ENCODE measurements around the gene SUN1. TPM values are rescaled to one million over a fixed set of nuclear protein-coding genes. Genes with fewer than 3 reads are reported as not detected.

SUN1 gene
- total RNA-seq, 1 donor from 2014 or later: 127 TPM

DNA sequence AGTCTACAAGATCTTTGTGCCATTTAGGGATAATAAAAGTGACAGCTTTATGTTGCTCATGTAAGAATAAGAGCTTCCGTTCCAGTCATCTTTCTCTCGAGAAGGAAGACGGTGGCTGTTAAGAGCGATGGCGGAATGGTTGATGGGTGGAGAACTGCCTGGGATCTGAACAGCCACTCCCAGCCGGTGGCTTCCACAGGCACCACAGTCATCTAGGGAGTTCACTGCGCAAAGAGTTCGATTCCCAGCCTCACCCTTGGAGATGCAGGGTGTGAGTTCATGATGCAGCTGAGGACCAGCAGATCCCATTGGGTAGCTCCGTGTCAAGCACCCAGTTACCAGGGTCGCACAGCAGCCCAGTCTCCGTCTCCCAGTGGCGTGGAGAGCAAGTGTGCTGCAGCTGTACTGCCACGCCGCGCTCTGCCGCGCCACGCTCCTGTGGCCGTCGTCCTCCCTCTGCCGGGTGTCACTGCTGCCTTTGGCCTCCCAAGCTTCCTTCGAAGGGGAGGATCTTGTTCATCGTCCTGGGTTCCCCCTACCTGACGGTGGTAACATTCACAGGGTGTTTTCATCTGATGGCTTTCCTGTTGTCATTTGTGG, 7.8 kb downstream of the SUN1 start:
- intact Hi-C loops (cut with DNase I): loop anchor here (10.0 kb wide), 1 partner anchor 515 kb away; no protein-coding TSS in a partner anchor
- H3K36me3 ChIP-seq: peaks cover 42% of the 10 kb centered on the region
- no peak overlapping the region for H3K27ac ChIP-seq

DNA sequence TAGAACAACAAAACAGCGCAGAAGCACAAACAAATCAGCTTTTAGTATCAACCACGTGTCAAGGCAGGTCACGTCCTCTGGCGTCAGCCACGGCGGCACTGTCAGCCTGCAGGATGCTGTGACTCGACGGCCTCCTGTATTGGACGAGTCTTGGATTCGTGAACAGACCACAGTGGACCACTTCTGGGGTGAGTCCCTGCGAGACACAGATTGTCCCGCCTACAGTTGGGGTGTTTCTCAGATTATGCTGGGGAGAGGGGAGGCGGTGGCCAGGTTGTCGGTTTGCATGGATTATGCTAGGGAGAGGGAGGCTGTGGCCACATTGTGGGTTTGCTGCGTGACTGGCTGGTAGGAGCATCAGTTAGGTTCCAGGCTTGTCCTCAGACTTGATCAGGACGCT, 9.7 kb downstream of the SUN1 start:
- Histone ChIP-seq H3K4me1 (peaks cover 2% of the 10 kb centered on the region), H3K9me3 (no peaks in the 10 kb centered on the region), H3K4me3 (no peak overlapping the region), H3K27ac (no peak overlapping the region), H3K27me3 (no peaks in the 10 kb centered on the region), H3K36me3 (peaks cover 44% of the 10 kb centered on the region)
- DNase-seq: no peak
- no peak for ATAC-seq
- intact Hi-C loops (cut with DNase I): loop anchor here (10.0 kb wide), 1 partner anchor 517 kb away; no protein-coding TSS in a partner anchor
- TF ChIP-seq, protein P1, sequence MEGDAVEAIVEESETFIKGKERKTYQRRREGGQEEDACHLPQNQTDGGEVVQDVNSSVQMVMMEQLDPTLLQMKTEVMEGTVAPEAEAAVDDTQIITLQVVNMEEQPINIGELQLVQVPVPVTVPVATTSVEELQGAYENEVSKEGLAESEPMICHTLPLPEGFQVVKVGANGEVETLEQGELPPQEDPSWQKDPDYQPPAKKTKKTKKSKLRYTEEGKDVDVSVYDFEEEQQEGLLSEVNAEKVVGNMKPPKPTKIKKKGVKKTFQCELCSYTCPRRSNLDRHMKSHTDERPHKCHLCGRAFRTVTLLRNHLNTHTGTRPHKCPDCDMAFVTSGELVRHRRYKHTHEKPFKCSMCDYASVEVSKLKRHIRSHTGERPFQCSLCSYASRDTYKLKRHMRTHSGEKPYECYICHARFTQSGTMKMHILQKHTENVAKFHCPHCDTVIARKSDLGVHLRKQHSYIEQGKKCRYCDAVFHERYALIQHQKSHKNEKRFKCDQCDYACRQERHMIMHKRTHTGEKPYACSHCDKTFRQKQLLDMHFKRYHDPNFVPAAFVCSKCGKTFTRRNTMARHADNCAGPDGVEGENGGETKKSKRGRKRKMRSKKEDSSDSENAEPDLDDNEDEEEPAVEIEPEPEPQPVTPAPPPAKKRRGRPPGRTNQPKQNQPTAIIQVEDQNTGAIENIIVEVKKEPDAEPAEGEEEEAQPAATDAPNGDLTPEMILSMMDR (IDR thresholded peaks at IDR 0.05): no peak

More for the DNA sequence above, 7.8 kb downstream of the SUN1 start:
- no peak for ATAC-seq
- peaks cover 14% of the 10 kb centered on the region for H3K4me1 ChIP-seq
- no peaks in the 10 kb centered on the region for H3K9me3 ChIP-seq
- DNase-seq: no peak
- H3K27me3 ChIP-seq: no peaks in the 10 kb centered on the region
- TF ChIP-seq, protein P1 (IDR thresholded peaks at IDR 0.05): no peak
- no peak overlapping the region for H3K4me3 ChIP-seq

DNA sequence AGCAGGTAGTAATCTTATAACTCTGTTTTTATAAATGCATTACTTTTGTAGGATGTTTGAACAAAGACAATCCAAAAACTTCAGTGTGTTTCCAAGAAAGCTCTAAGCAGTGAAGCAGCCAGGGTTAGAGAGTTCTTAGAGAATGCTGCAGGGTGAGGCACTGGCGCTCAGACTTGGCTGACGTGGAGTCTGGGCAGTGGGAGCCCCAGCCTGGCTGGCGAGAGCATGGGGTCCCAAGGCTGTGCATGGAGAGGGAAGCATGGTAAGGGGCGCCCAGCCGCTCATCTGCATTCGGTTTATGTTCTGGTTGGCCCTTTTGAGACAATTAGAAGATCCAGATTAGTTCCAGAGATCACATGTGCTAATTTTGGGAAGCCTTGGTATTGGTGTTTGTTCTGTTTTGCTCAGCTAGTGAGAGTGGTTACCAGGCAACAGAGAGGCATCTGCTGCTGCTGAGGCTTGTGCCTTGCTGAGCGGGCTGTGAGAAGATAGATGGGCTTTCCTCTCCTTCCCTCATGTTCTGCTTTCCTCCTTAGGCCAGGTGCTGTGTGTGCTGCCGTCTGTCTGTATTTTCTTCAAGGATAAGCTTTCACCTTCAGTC, 10.3 kb downstream of the SUN1 start:
- Histone ChIP-seq H3K27ac (no peak overlapping the region), H3K4me3 (no peak overlapping the region), H3K4me1 (no peaks in the 10 kb centered on the region), H3K36me3 (peaks cover 44% of the 10 kb centered on the region), H3K27me3 (no peaks in the 10 kb centered on the region), H3K9me3 (no peaks in the 10 kb centered on the region)
- DNase-seq (no peak), ATAC-seq (no peak)
- intact Hi-C loops (cut with DNase I): loop anchor here (10.0 kb wide), 1 partner anchor 518 kb away; no protein-coding TSS in a partner anchor
- TF ChIP-seq, protein P1 (IDR thresholded peaks at IDR 0.05): no peak

DNA sequence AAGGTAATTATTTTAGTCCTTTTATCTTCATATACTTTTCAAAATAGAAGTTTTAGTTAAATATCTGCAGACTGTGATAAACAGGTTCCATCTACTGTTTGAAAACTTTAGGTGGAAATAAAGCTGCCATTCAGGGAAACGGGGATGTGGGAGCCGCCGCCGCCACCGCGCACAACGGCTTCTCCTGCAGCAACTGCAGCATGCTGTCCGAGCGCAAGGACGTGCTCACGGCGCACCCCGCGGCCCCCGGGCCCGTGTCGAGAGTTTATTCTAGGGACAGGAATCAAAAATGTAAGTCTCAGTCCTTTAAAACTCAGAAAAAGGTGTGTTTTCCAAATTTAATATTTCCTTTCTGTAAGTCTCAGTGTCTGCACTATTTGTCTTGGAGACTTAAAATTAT, 11.0 kb downstream of the SUN1 start:
- no peak overlapping the region for H3K27ac ChIP-seq
- H3K4me1 ChIP-seq: no peaks in the 10 kb centered on the region
- no peaks in the 10 kb centered on the region for H3K9me3 ChIP-seq
- TF ChIP-seq, protein P1 (IDR thresholded peaks at IDR 0.05): no peak
- no peak overlapping the region for H3K4me3 ChIP-seq
- ATAC-seq (no peak), DNase-seq (no peak)
- intact Hi-C loops (cut with DNase I): loop anchor here (10.0 kb wide), 1 partner anchor 518 kb away; no protein-coding TSS in a partner anchor
- peaks cover 45% of the 10 kb centered on the region for H3K36me3 ChIP-seq
- no peaks in the 10 kb centered on the region for H3K27me3 ChIP-seq

DNA sequence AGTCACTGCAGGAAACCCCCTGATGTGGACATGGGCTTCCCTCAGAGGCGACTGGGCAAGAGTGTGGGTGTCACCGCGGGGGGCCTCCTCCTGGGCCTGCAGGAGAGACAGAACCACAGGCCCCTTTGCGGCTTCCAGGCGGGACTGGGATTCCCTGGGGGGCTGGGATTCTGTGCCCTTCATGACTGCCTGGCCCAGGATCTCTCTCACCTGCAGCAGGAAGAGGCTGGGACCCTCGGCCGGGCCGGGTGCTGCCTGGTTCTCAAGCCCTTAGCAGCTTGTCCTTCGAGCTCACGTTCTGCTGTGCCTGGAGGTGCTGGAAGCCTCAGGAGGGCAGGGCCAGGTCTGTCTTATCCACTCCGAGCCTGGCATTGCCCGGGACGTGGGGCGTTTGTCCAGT, 11.8 kb downstream of the SUN1 start:
- TF ChIP-seq, protein P1 (IDR thresholded peaks at IDR 0.05): no peak
- ATAC-seq (no peak), DNase-seq (no peak)
- Histone ChIP-seq H3K27me3 (no peaks in the 10 kb centered on the region), H3K4me1 (no peaks in the 10 kb centered on the region), H3K27ac (no peak overlapping the region), H3K36me3 (peaks cover 53% of the 10 kb centered on the region), H3K4me3 (no peak overlapping the region), H3K9me3 (no peaks in the 10 kb centered on the region)
- intact Hi-C loops (cut with DNase I): loop anchor here (10.0 kb wide), 1 partner anchor 519 kb away; no protein-coding TSS in a partner anchor

Data from upper lobe of right lung (tissue), 1 donor.